Activated CD8-positive, alpha-beta memory T cell treated with anti-CD3 and anti-CD28 coated beads for 24 hours (primary cell): Measurements from ENCODE around the gene RHBDL1.
A peak's percentile ranks its signal among the peaks of the same experiment; 100 is the strongest.

Experiments used
- DNase-seq: peaks from one replicate; pipeline ENCODE4 v3.0.0-alpha.2; 2020

RHBDL1 gene

GRCh38 chr16:658679-659571 lies 16.5 kb upstream of the RHBDL1 start:
- no peak for DNase-seq

DNA sequence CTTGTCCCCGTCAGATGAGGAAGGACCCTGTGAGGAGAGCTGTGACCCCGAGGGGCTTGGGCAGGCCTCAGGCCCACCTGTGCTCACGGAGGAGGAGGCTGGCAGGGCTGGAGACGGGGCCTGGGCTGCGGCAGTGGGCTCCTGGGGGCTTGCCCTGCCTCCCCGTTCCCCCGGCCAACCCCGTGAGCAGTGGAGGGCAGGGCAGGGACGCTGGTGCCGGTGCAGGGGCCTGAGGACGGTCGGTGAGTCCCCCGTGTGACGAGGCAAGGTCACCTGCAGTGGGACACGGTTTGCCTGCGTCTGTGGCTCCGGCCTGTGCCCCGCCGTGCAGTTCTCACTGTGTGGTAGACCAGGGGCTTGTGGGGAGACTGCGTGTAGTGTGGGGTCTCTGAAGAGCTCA lies 15.9 kb upstream of the RHBDL1 start:
- no peak for DNase-seq

DNA sequence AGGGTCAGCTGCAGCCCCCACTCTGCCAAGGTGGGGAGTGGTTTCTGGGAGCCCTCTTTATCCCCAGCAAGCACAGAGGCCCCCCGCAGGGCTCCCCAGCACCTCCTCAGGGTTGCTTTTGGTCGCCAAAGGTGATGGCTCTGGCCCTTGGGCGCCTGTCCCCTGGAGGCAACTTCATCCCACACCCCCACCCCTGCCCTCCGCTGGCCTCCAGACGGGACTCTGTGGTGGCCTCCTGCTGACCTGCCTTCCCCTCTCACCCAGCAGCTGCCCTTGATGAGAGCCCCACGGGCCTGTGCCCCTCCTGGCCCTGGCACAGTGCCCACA lies 15.4 kb upstream of the RHBDL1 start:
- DNase-seq = no peak

DNA sequence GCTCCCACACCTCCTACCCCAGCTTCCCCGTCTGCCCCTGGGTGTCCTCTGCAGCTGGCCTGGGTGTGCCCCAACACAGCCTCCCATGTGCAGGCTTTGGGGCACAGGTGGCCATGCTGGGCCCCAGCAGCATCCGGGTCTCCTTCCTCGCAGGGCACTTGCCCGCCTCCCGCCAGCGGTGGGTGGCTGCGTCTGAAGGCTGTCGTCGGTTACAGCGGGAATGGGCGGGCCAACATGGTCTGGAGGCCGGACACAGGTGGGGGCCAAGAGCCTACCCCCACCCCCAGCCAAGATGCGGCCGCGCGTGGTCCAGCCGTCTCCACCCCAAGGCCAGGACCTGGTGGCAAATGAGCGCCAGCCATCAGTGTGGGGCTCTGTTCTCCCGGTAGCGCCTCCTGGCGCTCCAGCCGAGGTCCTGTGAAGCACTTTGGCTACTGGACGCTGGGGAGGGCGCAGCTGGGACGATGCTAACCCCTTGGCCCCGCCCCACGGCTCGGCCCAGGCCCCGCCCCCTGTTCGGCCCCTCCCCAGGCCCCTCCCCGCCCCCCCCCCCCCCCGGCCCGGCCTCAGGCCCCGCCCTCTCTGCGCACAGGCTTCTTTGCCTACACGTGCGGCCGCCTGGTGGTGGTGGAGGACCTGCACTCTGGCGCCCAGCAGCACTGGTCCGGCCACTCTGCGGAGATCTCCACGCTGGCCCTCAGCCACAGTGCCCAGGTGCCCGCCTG lies 14.8 kb upstream of the RHBDL1 start:
- DNase-seq = peak; percentile 79

- DNase-seq = no peak
Measured at GRCh38 chr16:661184-661821, 14.2 kb upstream of the RHBDL1 start.

- DNase-seq = no peak
Measured at GRCh38 chr16:662095-662494, 13.4 kb upstream of the RHBDL1 start.

- no peak for DNase-seq
Measured at GRCh38 chr16:662597-662996, 12.9 kb upstream of the RHBDL1 start.

- no peak for DNase-seq
Measured at GRCh38 chr16:666572-666971, 8.9 kb upstream of the RHBDL1 start.

DNA sequence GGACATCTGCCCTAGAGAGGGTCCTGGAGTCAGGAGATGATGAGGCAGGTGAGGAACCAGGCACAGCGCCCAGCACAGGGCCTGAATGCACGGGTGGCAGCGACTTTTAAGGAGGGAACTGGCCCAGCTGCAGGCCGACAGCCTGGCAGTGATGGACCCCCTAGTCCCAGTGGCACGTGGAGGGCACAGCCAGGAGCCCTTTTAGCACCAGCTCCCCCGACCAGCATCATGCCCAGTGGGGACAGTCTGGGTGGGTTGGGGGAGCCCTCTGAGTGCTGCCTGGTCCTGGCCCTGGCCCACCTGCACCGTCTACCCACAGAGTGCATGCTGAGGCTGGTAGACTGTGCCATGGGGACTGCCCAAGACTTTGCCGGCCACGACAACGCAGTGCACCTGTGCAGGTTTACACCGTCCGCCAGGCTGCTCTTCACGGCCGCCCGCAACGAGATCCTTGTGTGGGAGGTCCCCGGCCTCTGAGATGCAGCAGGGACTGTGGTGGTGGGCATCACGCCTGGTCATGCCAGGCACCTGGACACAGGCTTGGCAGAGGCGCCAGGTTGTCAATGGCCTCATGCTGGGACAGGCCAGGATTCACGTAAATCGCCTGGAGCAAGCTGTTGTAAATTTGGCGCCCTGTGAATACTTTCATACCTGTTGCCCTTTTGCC lies 8.2 kb upstream of the RHBDL1 start:
- no peak for DNase-seq

DNA sequence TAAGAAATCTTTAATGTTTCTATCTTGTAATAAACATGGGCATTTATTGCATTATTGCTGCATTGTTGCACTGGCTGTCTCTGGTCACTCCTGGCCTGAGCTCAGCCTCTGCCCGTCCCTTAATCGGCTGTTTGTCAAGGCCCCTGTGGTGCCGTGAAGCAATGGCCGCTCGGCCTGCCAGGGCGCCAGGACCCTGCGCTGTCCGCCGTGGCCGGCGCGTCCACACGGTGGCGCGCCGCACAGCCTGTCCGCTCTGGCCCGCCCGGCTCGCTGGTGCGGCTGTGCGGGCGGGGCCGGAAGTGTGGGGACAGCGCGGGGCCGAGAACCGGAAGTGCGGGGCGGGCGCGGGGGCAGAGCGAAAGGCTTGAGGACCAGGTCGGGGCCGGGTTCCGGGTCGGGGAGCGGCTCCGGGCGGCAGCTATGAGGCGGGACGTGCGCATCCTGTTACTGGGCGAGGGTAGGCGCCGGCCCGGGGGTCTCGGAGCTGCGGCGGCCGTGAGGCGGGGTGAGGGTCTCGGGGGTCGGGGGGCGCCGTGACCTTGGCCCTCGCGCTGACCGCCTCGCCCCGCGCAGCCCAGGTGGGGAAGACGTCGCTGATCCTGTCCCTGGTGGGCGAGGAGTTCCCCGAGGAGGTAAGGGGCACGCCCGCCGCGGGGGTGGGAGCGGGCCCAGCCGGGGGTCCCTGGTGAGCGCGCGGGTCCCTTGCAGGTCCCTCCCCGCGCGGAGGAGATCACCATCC lies 7.5 kb upstream of the RHBDL1 start, which contains the start of gene RHOT2:
Gene RHOT2 (plus strand): TSS at position 353 of the 739 bp plus-strand sequence. CDS start 68 bp downstream, at position 421.
- peak; percentile 97 for DNase-seq

DNA sequence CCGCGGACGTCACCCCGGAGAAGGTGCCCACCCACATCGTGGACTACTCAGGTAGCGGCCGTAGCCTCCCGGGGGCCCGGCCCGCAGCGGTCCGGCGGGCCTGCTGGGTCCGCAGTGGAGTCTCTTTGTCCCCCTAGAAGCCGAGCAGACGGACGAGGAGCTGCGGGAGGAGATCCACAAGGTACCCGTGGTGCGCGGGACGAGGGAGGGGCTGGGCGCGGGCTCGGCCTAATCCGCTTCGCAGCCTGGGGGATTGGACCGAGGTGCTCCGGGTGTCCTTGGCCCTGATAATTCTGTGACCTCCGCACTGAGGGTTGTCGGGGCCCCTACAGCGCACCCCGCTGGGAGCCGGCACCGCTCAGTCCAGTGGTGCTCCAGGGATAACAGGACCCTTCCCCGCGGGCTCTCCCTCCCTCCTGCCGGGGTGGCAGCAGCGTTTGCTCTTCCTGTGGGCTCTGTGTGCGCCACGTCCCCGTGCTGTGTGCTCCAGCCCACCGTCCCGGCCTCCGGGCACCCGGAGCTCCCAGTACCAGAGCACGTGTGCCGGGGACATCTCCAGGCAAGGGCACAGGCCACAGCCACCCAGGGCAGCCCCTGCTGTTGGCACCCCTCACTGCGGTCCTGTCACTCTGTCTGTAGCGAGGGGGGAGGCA lies 6.8 kb upstream of the RHBDL1 start:
- no peak for DNase-seq

DNA sequence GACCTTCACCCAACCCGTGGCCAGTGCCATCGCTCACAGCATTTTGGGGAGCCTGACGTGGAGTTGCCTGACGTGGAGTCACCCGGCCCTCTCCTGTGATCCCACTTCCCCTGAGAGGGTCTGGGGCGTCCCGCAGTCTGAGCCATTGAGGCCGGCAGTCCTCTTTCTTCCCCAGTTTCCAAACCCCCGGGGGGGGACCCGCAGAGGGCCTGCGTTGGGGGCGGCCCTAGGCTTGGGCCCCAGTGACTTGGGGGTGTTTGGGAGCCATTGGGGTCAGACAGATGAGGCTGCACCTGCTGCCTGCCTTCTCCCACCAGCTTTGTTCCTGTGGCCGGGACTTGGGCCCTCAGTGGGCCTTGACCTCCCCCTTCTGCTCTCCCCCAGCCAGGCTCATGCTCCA lies 5.8 kb upstream of the RHBDL1 start:
- no peak for DNase-seq

DNA sequence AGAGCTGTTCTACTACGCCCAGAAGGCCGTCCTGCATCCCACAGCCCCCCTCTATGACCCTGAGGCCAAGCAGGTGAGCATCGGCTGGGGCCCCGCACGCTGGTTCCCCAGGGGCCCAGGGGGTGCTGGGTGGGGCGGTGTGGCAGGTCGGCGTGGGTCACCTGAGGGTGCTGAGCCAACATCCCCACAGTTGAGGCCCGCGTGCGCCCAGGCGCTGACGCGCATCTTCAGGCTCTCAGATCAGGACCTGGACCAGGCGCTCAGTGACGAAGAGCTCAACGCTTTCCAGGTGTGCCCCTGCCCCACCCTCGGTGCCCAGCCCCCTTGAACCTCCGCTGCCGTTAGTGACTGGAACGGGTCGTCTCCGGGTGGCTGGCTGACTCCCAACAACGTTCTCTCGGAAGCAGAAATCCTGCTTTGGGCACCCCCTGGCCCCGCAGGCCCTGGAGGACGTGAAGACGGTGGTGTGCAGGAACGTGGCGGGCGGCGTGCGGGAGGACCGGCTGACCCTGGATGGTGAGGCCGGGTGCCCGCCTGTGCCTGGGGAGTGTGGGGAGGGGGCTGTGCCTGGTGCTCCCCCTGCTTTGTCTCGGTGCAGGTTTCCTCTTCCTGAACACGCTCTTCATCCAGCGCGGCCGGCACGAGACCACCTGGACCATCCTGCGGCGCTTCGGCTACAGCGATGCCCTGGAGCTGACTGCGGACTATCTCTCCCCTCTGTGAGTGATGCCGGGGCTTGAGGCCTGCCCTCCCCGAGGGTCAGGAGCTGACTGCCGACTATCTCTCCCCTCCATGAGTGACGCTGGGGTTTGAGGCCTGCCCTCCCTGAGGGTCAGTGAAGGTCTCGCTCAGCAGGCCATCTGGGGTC lies 4.8 kb upstream of the RHBDL1 start:
- no peak for DNase-seq

- DNase-seq = no peak
Measured at GRCh38 chr16:671353-672131, 3.9 kb upstream of the RHBDL1 start.

DNA sequence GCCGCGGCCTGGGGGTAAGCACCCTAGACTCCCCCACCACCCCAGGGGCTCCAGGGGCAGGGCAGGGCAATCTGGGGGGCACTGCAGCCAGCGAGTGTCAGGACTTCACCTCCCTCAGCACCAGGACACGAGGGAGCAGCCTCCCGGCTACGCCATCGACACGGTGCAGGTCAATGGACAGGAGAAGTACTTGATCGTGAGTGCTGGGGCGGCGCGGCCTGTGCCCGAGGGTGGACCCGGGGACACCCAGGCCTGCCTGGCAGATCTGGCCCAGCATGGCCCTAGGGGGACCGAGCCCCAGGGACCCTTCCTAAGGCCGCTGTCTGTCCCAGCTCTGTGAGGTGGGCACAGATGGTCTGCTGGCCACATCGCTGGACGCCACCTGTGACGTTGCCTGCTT lies 3.1 kb upstream of the RHBDL1 start:
- DNase-seq = no peak

- DNase-seq = no peak
Measured at GRCh38 chr16:672851-673250, 2.6 kb upstream of the RHBDL1 start.

- DNase-seq = no peak
Measured at GRCh38 chr16:673399-673991, 2.0 kb upstream of the RHBDL1 start.

DNA sequence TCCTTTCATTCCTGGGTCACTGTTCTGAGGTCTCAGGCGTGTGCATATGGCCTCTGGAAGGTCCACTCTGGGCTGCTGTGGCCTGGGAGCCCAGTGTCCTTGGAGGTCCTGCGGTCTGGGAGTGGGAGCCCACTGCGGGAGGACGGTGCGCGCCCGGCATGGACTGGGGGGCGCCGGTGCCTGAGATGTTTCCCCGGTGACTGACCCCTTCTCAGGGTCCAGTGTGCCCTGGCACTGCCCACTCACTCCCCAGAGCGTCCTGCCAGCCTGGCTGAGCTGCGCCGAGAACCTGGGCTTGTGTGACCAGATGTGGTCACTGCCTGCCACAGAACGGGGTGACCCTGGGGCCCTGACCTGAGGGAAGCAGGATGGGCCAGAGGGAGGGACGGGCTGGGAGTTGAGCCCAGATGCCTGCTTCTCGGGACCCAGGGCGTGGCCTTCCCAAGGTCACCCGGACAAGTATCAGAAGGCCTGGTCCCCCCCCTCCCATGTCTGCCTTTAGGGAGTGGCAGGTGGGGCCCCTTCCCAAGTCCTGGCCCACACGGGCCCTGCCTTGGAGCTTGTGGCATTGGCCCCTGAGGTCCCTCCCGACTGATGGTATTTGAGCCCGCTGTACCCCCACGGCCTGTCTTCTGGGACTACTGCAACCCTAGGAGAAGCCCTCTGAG lies 1.1 kb upstream of the RHBDL1 start:
- no peak for DNase-seq
